Keratinocyte (primary cell): ENCODE measurements around the gene PSMA3. TPM values are rescaled to one million over a fixed set of nuclear protein-coding genes. Genes with fewer than 3 reads are reported as not detected.

Source experiments
- DNase-seq: peaks from one replicate; pipeline ENCODE4 v3.0.0-alpha.2; 2011; ENCODE audit warnings: low read depth, missing footprints, low spot score
- FAIRE-seq: peaks from 2 replicates; lab custom pipeline; 2011; peaks lifted over from hg19 to GRCh38; lab: Jason Lieb, UNC
- H2AFZ ChIP-seq: 2 replicates; pipeline ENCODE4 v1.6.0; 2012; ENCODE audit warnings: low read length, control low read depth, inconsistent platforms; ENCODE audit not compliant: control insufficient read depth
- H3K27ac ChIP-seq: 2 replicates; pipeline ENCODE4 v1.5.1; 2011; ENCODE audit warnings: low read length; ENCODE audit not compliant: control insufficient read depth, insufficient read depth
- H3K27me3 ChIP-seq: 3 replicates; pipeline ENCODE4 v1.6.0; 2011; ENCODE audit warnings: low read length; ENCODE audit not compliant: control insufficient read depth, insufficient read depth; ENCODE audit errors: extremely low read depth
- H3K36me3 ChIP-seq, 2 experiments: 2 replicates in 1 of 2; 3 replicates in 1 of 2; pipeline ENCODE4 v1.5.1; 2011; ENCODE audit warnings: low read length in 2 of 2, mild to moderate bottlenecking in 1 of 2; ENCODE audit not compliant: control insufficient read depth in 2 of 2, insufficient read depth in 2 of 2; ENCODE audit errors: extremely low read depth in 1 of 2
- H3K4me1 ChIP-seq: 3 replicates; pipeline ENCODE4 v1.5.1; 2011; ENCODE audit warnings: low read length; ENCODE audit not compliant: control insufficient read depth, insufficient read depth; ENCODE audit errors: extremely low read depth
- H3K4me2 ChIP-seq: 3 replicates; pipeline ENCODE4 v1.6.0; 2011; ENCODE audit warnings: low read depth, low read length; ENCODE audit not compliant: control insufficient read depth, insufficient read depth; ENCODE audit errors: extremely low read depth
- H3K4me3 ChIP-seq, 3 experiments: fragments of 200-600 bp in 1 of 3; sonication (generic) in 1 of 3; 2 replicates in 2 of 3; 3 replicates in 1 of 3; pipeline ENCODE4 v1.5.1; 2011 to 2016; ENCODE audit warnings: low read length in 3 of 3, mild to moderate bottlenecking in 3 of 3, control low read depth in 2 of 3, inconsistent platforms in 1 of 3, low read depth in 1 of 3, mixed read lengths in 1 of 3, mixed run types in 1 of 3, moderate library complexity in 1 of 3; ENCODE audit not compliant: control insufficient read depth in 2 of 3, insufficient read depth in 2 of 3; ENCODE audit errors: extremely low read depth in 1 of 3
- H3K79me2 ChIP-seq: 2 replicates; pipeline ENCODE4 v1.6.0; 2012; ENCODE audit warnings: low read length; ENCODE audit not compliant: control insufficient read depth, insufficient read depth
- H3K9ac ChIP-seq: 3 replicates; pipeline ENCODE4 v1.6.0; 2011; ENCODE audit warnings: low read length; ENCODE audit not compliant: control insufficient read depth, insufficient read depth; ENCODE audit errors: extremely low read depth
- H3K9me1 ChIP-seq: 3 replicates; pipeline ENCODE4 v1.6.0; 2011; ENCODE audit warnings: low read length; ENCODE audit not compliant: control insufficient read depth, insufficient read depth; ENCODE audit errors: extremely low read depth
- H3K9me3 ChIP-seq: 2 replicates; pipeline ENCODE4 v1.5.1; 2012; ENCODE audit warnings: low read depth, low read length; ENCODE audit not compliant: control insufficient read depth
- H4K20me1 ChIP-seq: 3 replicates; pipeline ENCODE4 v1.6.0; 2011; ENCODE audit warnings: low read length; ENCODE audit not compliant: control insufficient read depth, insufficient read depth; ENCODE audit errors: extremely low read depth
- CTCF ChIP-seq, 3 experiments: IDR thresholded peaks in 1 of 3; conservative IDR thresholded peaks in 1 of 3; optimal IDR thresholded peaks in 1 of 3; 2 replicates in 2 of 3; 3 replicates in 1 of 3; pipeline versions ENCODE3 to v1.5.1; 2011; ENCODE audit warnings: low read length in 3 of 3, mild to moderate bottlenecking in 3 of 3, moderate library complexity in 2 of 3, control low read depth in 1 of 3, inconsistent platforms in 1 of 3; ENCODE audit not compliant: insufficient read depth in 2 of 3; ENCODE audit errors: extremely low read depth in 1 of 3
- EZH2 ChIP-seq: IDR thresholded peaks from one replicate; pipeline ENCODE4 v1.6.1; 2012; ENCODE audit warnings: inconsistent platforms, mild to moderate bottlenecking, low read length, moderate library complexity
- dilution Hi-C: fragments of 300-500 bp; cut with MboI; formaldehyde crosslinking; loops from one replicate; pipeline ENCODE4 v1.7.0; 2020; ENCODE audit warnings: low sequenced_read_pairs; ENCODE audit not compliant: extremely low pct_ligation_motif_present
- polyA plus RNA-seq, 5 experiments: library from polyadenylated mRNA; depleted of rRNA in 3 of 5; stranded (reverse) in 3 of 5; stranded (forward) in 1 of 5; unstranded in 1 of 5; fragments of >200 nt; gene quantifications; 1 replicate in 1 of 5; 2 replicates in 3 of 5; 3 replicates in 1 of 5; pipeline versions ENCODE4 v1.2.1 to v1.2.3, GENCODE V29; 2011 to 2012; ENCODE audit warnings: missing spikeins in 2 of 5, low read depth in 1 of 5, low replicate concordance in 1 of 5

Gene PSMA3
- polyA plus RNA-seq, 1 donor (not counting 4 experiments of a cell fraction or from before 2014, with no cell fraction given), result 325 TPM

DNA sequence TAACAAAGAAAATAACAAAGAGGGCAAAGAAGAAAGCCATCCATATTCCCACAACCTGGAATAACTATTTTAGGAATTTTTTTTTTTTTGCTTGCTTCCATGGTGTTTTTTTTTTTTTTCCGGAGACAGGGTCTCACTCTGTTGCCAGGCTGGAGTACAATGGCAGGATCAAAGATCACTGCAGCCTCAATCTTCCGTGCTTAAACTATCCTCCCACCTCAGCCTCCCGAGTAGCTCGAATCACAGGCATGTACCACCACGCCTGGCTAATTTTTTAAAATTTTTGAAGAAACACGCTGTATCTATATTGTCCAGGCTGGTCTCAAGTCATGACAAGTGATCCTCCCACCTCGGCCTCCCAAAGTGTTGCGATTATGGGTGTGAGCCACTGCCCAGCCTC is 33.5 kb downstream of the PSMA3 start:
- Histone ChIP-seq H3K9ac (no peak overlapping the region), H3K36me3 (peaks cover 3 to 7% of the 10 kb centered on the region in 2 experiments), H3K79me2 (peaks cover 74% of the 10 kb centered on the region), H4K20me1 (no peaks in the 10 kb centered on the region), H2AFZ (no peak overlapping the region), H3K4me3 (no peak overlapping the region), H3K9me1 (no peaks in the 10 kb centered on the region), H3K27me3 (no peaks in the 10 kb centered on the region), H3K27ac (no peak overlapping the region), H3K4me2 (no peak overlapping the region), H3K4me1 (peaks cover 16% of the 10 kb centered on the region), H3K9me3 (no peaks in the 10 kb centered on the region)
- DNase-seq (no peak), FAIRE-seq (no peak)
- dilution Hi-C loops, result no loop called here
- TF ChIP-seq EZH2, result no peak
- TF ChIP-seq CTCF (optimal IDR thresholded peaks at IDR 0.05 in 1 of 3, IDR thresholded peaks at IDR 0.05 in 1 of 3, conservative IDR thresholded peaks at IDR 0.05 in 1 of 3; ENCODE audit: extremely low read depth in 1 of 3, insufficient read depth in 2 of 3, low read length in 3 of 3), result no peak

GRCh38 chr14:58280954-58281787 is 36.5 kb downstream of the PSMA3 start:
- Histone ChIP-seq H3K4me2 (peak overlapping the region; percentile 70), H3K27ac (peak overlapping the region; percentile 62), H3K36me3 (peaks cover 5 to 10% of the 10 kb centered on the region in 2 experiments), H3K79me2 (peaks cover 82% of the 10 kb centered on the region), H3K4me3 (no peak overlapping the region), H3K9me3 (no peaks in the 10 kb centered on the region), H4K20me1 (no peaks in the 10 kb centered on the region), H3K27me3 (no peaks in the 10 kb centered on the region), H3K9ac (peak overlapping the region; percentile 18), H3K9me1 (no peaks in the 10 kb centered on the region), H2AFZ (no peak overlapping the region), H3K4me1 (peaks cover 16% of the 10 kb centered on the region)
- peak; percentile 82 for FAIRE-seq
- dilution Hi-C loops, result no loop called here
- no peak for TF ChIP-seq EZH2
- no peak for TF ChIP-seq CTCF (optimal IDR thresholded peaks at IDR 0.05 in 1 of 3, IDR thresholded peaks at IDR 0.05 in 1 of 3, conservative IDR thresholded peaks at IDR 0.05 in 1 of 3; ENCODE audit: extremely low read depth in 1 of 3, insufficient read depth in 2 of 3, low read length in 3 of 3)
- peak; percentile 30 for DNase-seq
